GM12878 (cell line): ENCODE results near the gene NRBP1. TPM values are rescaled to one million over a fixed set of nuclear protein-coding genes. Genes with fewer than 3 reads are reported as not detected.
A peak's percentile ranks its signal among the peaks of the same experiment; 100 is the strongest.

Experiments
- ATAC-seq: fragments of 200-7000 bp; cut with Tn5 transposase; 3 replicates; pipeline ENCODE4 v1.9.1; 2020; ENCODE audit warnings: mild to moderate bottlenecking, moderate library complexity
- BruUV-seq: library from RNA; stranded (reverse); fragments of 400-500 nt; replicated peaks from 2 replicates; lab custom pipeline; 2021; lab: Mats Ljungman, UMichigan
- CTCF ChIA-PET: fragments of 300-600 bp; sonication (Branson Sonifier 250); formaldehyde crosslinking; extraction: SDS; loops from one replicate; lab custom pipeline; 2021; ENCODE audit warnings: inconsistent platforms; lab: Yijun Ruan, JAX
- POLR2A ChIA-PET: fragments of 350-600 bp; formaldehyde crosslinking; extraction: SDS; loops from one replicate; lab custom pipeline; 2021; ENCODE audit warnings: inconsistent platforms; lab: Charles Lee
- RAD21 ChIA-PET: fragments of 300-600 bp; sonication (Branson Sonifier 250); formaldehyde crosslinking; loops from one replicate; lab custom pipeline; 2023; ENCODE audit warnings: antibody characterized with exemption; ENCODE audit not compliant: unreplicated experiment; lab: Charles Lee
- SMC1A ChIA-PET: fragments of 300-600 bp; sonication (Branson Sonifier 250); formaldehyde crosslinking; loops from one replicate; lab custom pipeline; 2023; ENCODE audit not compliant: unreplicated experiment, uncharacterized antibody; lab: Charles Lee
- DNase-seq: peaks from one replicate; pipeline ENCODE4 v3.0.0-alpha.2; 2011; ENCODE audit warnings: low read depth, low spot score
- FAIRE-seq: peaks from 3 replicates; lab custom pipeline; 2011; peaks lifted over from hg19 to GRCh38; lab: Jason Lieb, UNC
- H2AFZ ChIP-seq: 2 replicates; pipeline ENCODE4 v1.6.0; 2011; ENCODE audit warnings: low read depth, low read length, control low read depth; ENCODE audit not compliant: control insufficient read depth
- H3K27ac ChIP-seq: 2 replicates; pipeline ENCODE4 v1.5.1; 2011; ENCODE audit warnings: control low read depth; ENCODE audit not compliant: control insufficient read depth, insufficient read depth
- H3K27me3 ChIP-seq, 2 experiments: replicated peaks in 1 of 2; 2 replicates each; pipeline versions ENCODE4 v1.6.0 to v1.6.1; 2011; ENCODE audit warnings: low read length in 1 of 2; ENCODE audit not compliant: control insufficient read depth in 2 of 2, insufficient read depth in 2 of 2
- H3K36me3 ChIP-seq, 2 experiments: 2 replicates each; pipeline ENCODE4 v1.5.1; 2011; ENCODE audit warnings: low read length in 1 of 2; ENCODE audit not compliant: control insufficient read depth in 2 of 2, insufficient read depth in 2 of 2
- H3K4me1 ChIP-seq: 2 replicates; pipeline ENCODE4 v1.6.1; 2011; ENCODE audit warnings: mild to moderate bottlenecking, low read length, moderate library complexity, mixed read lengths; ENCODE audit not compliant: control insufficient read depth, insufficient read depth
- H3K4me2 ChIP-seq: 2 replicates; pipeline ENCODE4 v1.6.0; 2011; ENCODE audit warnings: control low read depth; ENCODE audit not compliant: control insufficient read depth, insufficient read depth
- H3K4me3 ChIP-seq: fragments of 200-600 bp; sonication (generic); 2 replicates; pipeline ENCODE4 v1.5.1; 2016
- H3K79me2 ChIP-seq: 2 replicates; pipeline ENCODE4 v1.6.0; 2011; ENCODE audit warnings: low read length; ENCODE audit not compliant: control insufficient read depth, insufficient read depth
- H3K9ac ChIP-seq: 2 replicates; pipeline ENCODE4 v1.8.0; 2011; ENCODE audit warnings: low read length, control low read depth, mixed read lengths; ENCODE audit not compliant: control insufficient read depth, insufficient read depth
- H3K9me3 ChIP-seq: replicated peaks from 3 replicates; pipeline ENCODE4 v1.5.1; 2011; ENCODE audit warnings: mild to moderate bottlenecking, low read length; ENCODE audit not compliant: control insufficient read depth, insufficient read depth
- H4K20me1 ChIP-seq: 2 replicates; pipeline ENCODE4 v1.6.0; 2011; ENCODE audit not compliant: control insufficient read depth, insufficient read depth
- BRCA1 ChIP-seq: IDR thresholded peaks from 2 replicates; pipeline ENCODE4 v1.6.1; 2011; ENCODE audit warnings: low read depth, low read length, improper control_type of control experiment
- CHD4 ChIP-seq: fragments of 200-600 bp; sonication (generic); IDR thresholded peaks from 2 replicates; pipeline ENCODE4 v1.6.1; 2016; ENCODE audit warnings: mild to moderate bottlenecking
- EGR1 ChIP-seq, 2 experiments: IDR thresholded peaks; 1 replicate in 1 of 2; 2 replicates in 1 of 2; pipeline ENCODE4 v1.6.1; 2011 to 2012; ENCODE audit warnings: low read depth in 2 of 2, low read length in 2 of 2, borderline replicate concordance in 1 of 2, mild to moderate bottlenecking in 1 of 2, moderate library complexity in 1 of 2
- ESRRA ChIP-seq: IDR thresholded peaks from 2 replicates; pipeline ENCODE4 v1.6.1; 2012; ENCODE audit warnings: mild to moderate bottlenecking, low read length, improper control_type of control experiment
- FOXM1 ChIP-seq: IDR thresholded peaks from 2 replicates; pipeline ENCODE4 v1.6.1; 2012; ENCODE audit warnings: low read depth, mild to moderate bottlenecking, inconsistent platforms, low read length, moderate library complexity
- JUND ChIP-seq: IDR thresholded peaks from 2 replicates; pipeline ENCODE4 v1.6.1; 2012; ENCODE audit warnings: low read depth, mild to moderate bottlenecking, low read length, improper control_type of control experiment, moderate library complexity
- KLF5 ChIP-seq: fragments of 450-650 bp; IDR thresholded peaks from 2 replicates; pipeline ENCODE4 v1.6.1; 2014; ENCODE audit warnings: mild to moderate bottlenecking; ENCODE audit not compliant: partially characterized antibody
- MYC ChIP-seq: IDR thresholded peaks from 2 replicates; pipeline ENCODE4 v1.6.1; 2011; ENCODE audit warnings: mild to moderate bottlenecking, low read length, moderate library complexity, inconsistent platforms; ENCODE audit not compliant: insufficient read depth, insufficient replicate concordance, insufficient read length, severe bottlenecking
- NR2C2 ChIP-seq: IDR thresholded peaks from 2 replicates; pipeline ENCODE4 v1.6.1; 2011; ENCODE audit warnings: borderline replicate concordance, low read depth; ENCODE audit not compliant: control insufficient read depth, insufficient read length
- NR2F1 ChIP-seq: fragments of 450-650 bp; conservative IDR thresholded peaks from 2 replicates; pipeline ENCODE4 v1.6.1; 2017; ENCODE audit warnings: mild to moderate bottlenecking
- PAX8 ChIP-seq: fragments of 450-650 bp; IDR thresholded peaks from 2 replicates; pipeline ENCODE4 v1.6.1; 2017; ENCODE audit warnings: mild to moderate bottlenecking, moderate library complexity
- POLR2A ChIP-seq: IDR thresholded peaks from 2 replicates; pipeline ENCODE4 v1.6.1; 2011; ENCODE audit warnings: low read depth, mild to moderate bottlenecking, low read length
- POLR2AphosphoS2 ChIP-seq: IDR thresholded peaks from 2 replicates; pipeline ENCODE4 v1.6.1; 2011; ENCODE audit warnings: low read depth, mild to moderate bottlenecking, low read length, improper control_type of control experiment, moderate library complexity
- POLR2AphosphoS5 ChIP-seq: IDR thresholded peaks from 2 replicates; pipeline ENCODE4 v1.6.1; 2011; ENCODE audit warnings: mild to moderate bottlenecking, low read length, inconsistent platforms
- POU2F2 ChIP-seq: IDR thresholded peaks from 3 replicates; pipeline ENCODE4 v1.6.1; 2011; ENCODE audit warnings: low read depth, mild to moderate bottlenecking, low read length, borderline replicate concordance
- RAD21 ChIP-seq: IDR thresholded peaks from 2 replicates; pipeline ENCODE4 v1.6.1; 2011; ENCODE audit warnings: mild to moderate bottlenecking, low read depth, low read length, moderate library complexity; ENCODE audit not compliant: insufficient read depth
- STAT3 ChIP-seq: IDR thresholded peaks from 2 replicates; pipeline ENCODE4 v1.6.1; 2011; ENCODE audit warnings: low read depth, low read length, improper control_type of control experiment
- SUPT20H ChIP-seq: IDR thresholded peaks from 2 replicates; pipeline ENCODE4 v1.6.1; 2011; ENCODE audit warnings: low read depth, mild to moderate bottlenecking, low read length, moderate library complexity, borderline replicate concordance; ENCODE audit not compliant: control insufficient read depth
- YBX1 ChIP-seq: fragments of 450-650 bp; IDR thresholded peaks from 2 replicates; pipeline ENCODE4 v1.6.1; 2016; ENCODE audit warnings: antibody characterized with exemption
- ZNF622 ChIP-seq: fragments of 450-650 bp; IDR thresholded peaks from 2 replicates; pipeline ENCODE4 v1.6.1; 2017; ENCODE audit warnings: mild to moderate bottlenecking, inconsistent platforms
- ZZZ3 ChIP-seq: IDR thresholded peaks from 2 replicates; pipeline ENCODE4 v1.6.1; 2011; ENCODE audit warnings: low read depth; ENCODE audit not compliant: control insufficient read depth, insufficient read length
- WGBS: methylation state at CpG from one replicate; pipeline ENCODE4 v1.1.6; 2016; ENCODE audit warnings: low lambda C conversion rate; ENCODE audit not compliant: insufficient replicate concordance, insufficient coverage; ENCODE audit errors: missing lambda C conversion rate; 5-methylcytosine and 5-hydroxymethylcytosine counted together
- in situ Hi-C: fragments of 300-500 bp; cut with MboI; formaldehyde crosslinking; loops from 9 replicates; pipeline ENCODE4 v1.14.3; 2018; ENCODE audit warnings: mixed read lengths
- intact Hi-C: fragments of 100-400 bp; cut with micrococcal nuclease; formaldehyde crosslinking; loops from one replicate; pipeline ENCODE4 v1.14.2; 2022; ENCODE audit not compliant: unreplicated experiment
- polyA plus RNA-seq, 11 experiments: library from polyadenylated mRNA; depleted of rRNA in 4 of 11; unstranded in 6 of 11; stranded (reverse) in 5 of 11; fragments of >200 nt; fragmentation: Nextera tagmentation in 4 of 11; fragmentation: Illumina TruSeq in 1 of 11; extraction: Ambion mirVana in 4 of 11; extraction: Trizol in 1 of 11; gene quantifications; 1 replicate in 1 of 11; 2 replicates in 10 of 11; pipeline versions ENCODE4 v1.2.1 to v1.2.3, GENCODE V29; 2011 to 2016; ENCODE audit warnings: inconsistent platforms in 2 of 11, missing spikeins in 2 of 11, low read depth in 1 of 11
- total RNA-seq, 4 experiments: library from RNA; depleted of rRNA in 3 of 4; stranded (reverse); fragments of >200 nt in 3 of 4; fragmentation: Illumina TruSeq in 1 of 4; extraction: Trizol in 1 of 4; gene quantifications; 2 replicates each; pipeline versions ENCODE4 v1.2.1 to v1.2.3, GENCODE V29; 2013 to 2021
- TF ChIP-seq, protein P1 (sequence below): fragments of 450-650 bp; IDR thresholded peaks from 2 replicates; pipeline ENCODE4 v1.6.1; 2017; ENCODE audit warnings: mild to moderate bottlenecking, low read depth, inconsistent platforms; ENCODE audit not compliant: poor library complexity, severe bottlenecking
- TF ChIP-seq, protein P2 (sequence below): IDR thresholded peaks from 2 replicates; pipeline ENCODE4 v1.6.1; 2012; ENCODE audit warnings: low read depth, low read length, improper control_type of control experiment

The NRBP1 gene
- total and polyA plus RNA-seq, 10 of the 15 experiments (the other 5 are each of a cell fraction or from before 2014, with no cell fraction given) = 5.7 to 136 (median 66.1) TPM

DNA sequence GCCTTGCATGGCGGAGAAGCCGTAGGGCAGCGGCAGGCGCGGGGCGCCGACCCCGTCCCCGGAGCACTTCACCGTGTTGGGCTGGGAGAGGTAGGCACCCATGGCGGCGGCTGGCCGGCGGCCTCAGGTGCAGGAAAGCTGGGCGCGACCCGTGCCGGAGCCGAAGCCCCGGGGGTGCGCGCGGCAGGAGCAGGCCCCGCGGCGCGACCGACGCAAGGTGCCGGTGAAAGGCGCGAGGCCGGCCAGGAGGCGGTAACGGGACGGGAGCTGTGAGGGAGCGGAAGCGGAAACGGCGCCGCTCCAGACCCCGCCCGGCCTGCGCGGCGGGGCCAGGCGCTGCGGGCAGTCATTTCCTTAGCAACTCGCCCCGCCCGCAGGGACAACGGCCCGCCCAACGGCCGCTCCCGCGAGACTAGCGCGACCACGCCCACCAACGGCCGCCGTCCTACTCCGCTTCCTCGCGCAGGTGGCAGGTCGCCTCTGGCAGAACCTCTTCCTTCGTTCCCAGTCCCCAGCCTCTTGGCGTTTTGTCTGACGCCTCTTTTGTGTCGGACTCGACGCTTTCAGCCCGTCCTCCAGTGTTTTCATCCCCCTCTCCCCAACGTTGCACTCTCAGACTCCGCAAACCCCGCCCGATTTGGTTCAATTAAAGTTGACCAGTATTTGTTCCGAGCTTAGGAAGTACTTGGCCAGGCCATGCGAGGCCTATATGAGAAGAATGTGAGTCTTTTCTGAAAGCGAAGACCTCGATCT is 18.9 kb upstream of the NRBP1 start, which contains the start of gene PPM1G:
PPM1G (minus strand) TSS at position 271 of the 753 bp plus-strand sequence; CDS start at position 102, 169 bp downstream.
- peak within 1 kb of the TSS; percentile 93 for H3K4me2 ChIP-seq
- BruUV-seq = no TSS peak
- FAIRE-seq = peak; percentile 97
- CTCF ChIA-PET = interaction anchor here (0.8 to 4.6 kb wide), 8 partner anchors 8 to 274 kb away, joined by 3 to 52 read pairs (median 5); partner anchors contain the start of genes EIF2B4 and NRBP1
- intact Hi-C loops (loop anchor here (2.0 to 10.0 kb wide), 4 partner anchors 19 to 275 kb away; partner anchors contain the start of genes EIF2B4, NRBP1, SNX17 and ZNF512), in situ Hi-C loops (no loop called here)
- H4K20me1 ChIP-seq = no peaks in the 10 kb centered on the region
- H3K4me1 ChIP-seq = peaks cover 6% of the 10 kb centered on the region; the same call in 1 of the 2 replicates
- peak within 1 kb of the TSS; percentile 95 for H2AFZ ChIP-seq
- SMC1A ChIA-PET = interaction anchor here (0.7 to 2.4 kb wide), 10 partner anchors 11 to 273 kb away, joined by 3 to 20 read pairs (median 4); partner anchors contain the start of genes CCDC121, EIF2B4, GPN1 and NRBP1
- POLR2A ChIA-PET = interaction anchor here (0.6 to 3.3 kb wide), 11 partner anchors 9 to 258 kb away, joined by 3 to 71 read pairs (median 6); partner anchors contain the start of genes NRBP1, SNX17, ZNF512 and ZNF513
- H3K4me3 ChIP-seq = peak within 1 kb of the TSS; percentile 99
- peak; percentile 97 for ATAC-seq
- peak within 1 kb of the TSS; percentile 93 for H3K9ac ChIP-seq
- H3K36me3 ChIP-seq = no peaks in the 10 kb centered on the region
- WGBS = 2% methylated on average over 69 of the region's 82 CpGs
- peak; percentile 85 for DNase-seq
- H3K27ac ChIP-seq = peak within 1 kb of the TSS; percentile 76
- H3K79me2 ChIP-seq = peaks cover 44% of the 10 kb centered on the region
- no peaks in the 10 kb centered on the region for H3K9me3 ChIP-seq
- H3K27me3 ChIP-seq = no peaks in the 10 kb centered on the region
- RAD21 ChIA-PET = interaction anchor here (1.2 to 2.2 kb wide), 5 partner anchors 20 to 273 kb away, joined by 3 to 29 read pairs (median 5); partner anchors contain the start of genes CCDC121, EIF2B4, GPN1 and NRBP1
- peak; percentile 93 for TF ChIP-seq POLR2AphosphoS5
- TF ChIP-seq STAT3 = no peak
- peak; percentile 59 for TF ChIP-seq MYC
- TF ChIP-seq RAD21 = no peak
- no peak for TF ChIP-seq ESRRA
- TF ChIP-seq, protein P1, sequence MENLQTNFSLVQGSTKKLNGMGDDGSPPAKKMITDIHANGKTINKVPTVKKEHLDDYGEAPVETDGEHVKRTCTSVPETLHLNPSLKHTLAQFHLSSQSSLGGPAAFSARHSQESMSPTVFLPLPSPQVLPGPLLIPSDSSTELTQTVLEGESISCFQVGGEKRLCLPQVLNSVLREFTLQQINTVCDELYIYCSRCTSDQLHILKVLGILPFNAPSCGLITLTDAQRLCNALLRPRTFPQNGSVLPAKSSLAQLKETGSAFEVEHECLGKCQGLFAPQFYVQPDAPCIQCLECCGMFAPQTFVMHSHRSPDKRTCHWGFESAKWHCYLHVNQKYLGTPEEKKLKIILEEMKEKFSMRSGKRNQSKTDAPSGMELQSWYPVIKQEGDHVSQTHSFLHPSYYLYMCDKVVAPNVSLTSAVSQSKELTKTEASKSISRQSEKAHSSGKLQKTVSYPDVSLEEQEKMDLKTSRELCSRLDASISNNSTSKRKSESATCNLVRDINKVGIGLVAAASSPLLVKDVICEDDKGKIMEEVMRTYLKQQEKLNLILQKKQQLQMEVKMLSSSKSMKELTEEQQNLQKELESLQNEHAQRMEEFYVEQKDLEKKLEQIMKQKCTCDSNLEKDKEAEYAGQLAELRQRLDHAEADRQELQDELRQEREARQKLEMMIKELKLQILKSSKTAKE = no peak
- TF ChIP-seq NR2C2 = no peak
- TF ChIP-seq POLR2A = peak; percentile 95
- no peak for TF ChIP-seq FOXM1
- peak; percentile 87 for TF ChIP-seq BRCA1
- TF ChIP-seq EGR1 (IDR thresholded peaks at IDR 0.05; ENCODE audit: borderline replicate concordance in 1 of 2, low read depth in 2 of 2, low read length in 2 of 2) = peak in 1 of 2 experiments; percentile 8; a peak in 1 of 3 replicates
- no peak for TF ChIP-seq NR2F1
- TF ChIP-seq, protein P2, sequence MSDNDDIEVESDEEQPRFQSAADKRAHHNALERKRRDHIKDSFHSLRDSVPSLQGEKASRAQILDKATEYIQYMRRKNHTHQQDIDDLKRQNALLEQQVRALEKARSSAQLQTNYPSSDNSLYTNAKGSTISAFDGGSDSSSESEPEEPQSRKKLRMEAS = no peak; the same call in 1 of the 2 replicates
- TF ChIP-seq ZZZ3 = no peak
- peak; percentile 61; the same call in 1 of the 3 replicates for TF ChIP-seq POU2F2
- no peak for TF ChIP-seq CHD4
- no peak for TF ChIP-seq PAX8
- peak; percentile 93 for TF ChIP-seq POLR2AphosphoS2
- no peak for TF ChIP-seq JUND
- no peak for TF ChIP-seq ZNF622
- no peak for TF ChIP-seq KLF5
- no peak for TF ChIP-seq SUPT20H
- TF ChIP-seq YBX1 = no peak
